H54 (cell line): Measurements from ENCODE around the gene GNB1.

Experiments used
- DNase-seq: peaks from one replicate; pipeline ENCODE4 v3.0.0; 2011; ENCODE audit warnings: low spot score, mixed read lengths; ENCODE audit not compliant: insufficient read length
- FAIRE-seq: peaks from 3 replicates; lab custom pipeline; 2011; peaks lifted over from hg19 to GRCh38; lab: Jason Lieb, UNC
- POLR2A ChIP-seq: IDR thresholded peaks from 2 replicates; pipeline ENCODE4 v1.6.1; 2011; ENCODE audit warnings: low read depth, mild to moderate bottlenecking, low read length

Gene GNB1

GRCh38 chr1:1919304-1920056 is 28.6 kb upstream of the GNB1 start:
- DNase-seq = peak; percentile 87
- peak; percentile 66 for FAIRE-seq
- no peak for TF ChIP-seq POLR2A

DNA sequence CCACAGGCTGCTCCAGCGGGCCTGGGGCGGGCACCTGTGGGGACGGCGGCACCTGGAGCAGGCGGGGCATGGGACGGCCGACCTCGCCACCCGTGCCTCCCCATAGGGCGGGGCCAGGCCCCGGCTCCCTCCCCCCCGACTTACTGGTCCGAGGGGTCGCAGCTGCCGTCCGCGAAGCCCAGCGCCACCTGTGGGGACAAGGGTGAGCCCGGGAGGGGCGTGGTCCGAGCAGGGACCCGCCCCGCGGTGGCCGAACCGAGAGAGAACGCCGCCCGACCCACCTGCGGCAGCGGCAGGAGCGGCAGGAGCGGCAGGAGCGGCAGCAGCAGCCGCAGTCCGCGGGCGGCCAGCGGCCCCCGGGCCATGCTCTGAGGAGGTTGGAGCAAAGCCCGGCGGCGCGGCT is 28.0 kb upstream of the GNB1 start, which contains the start of gene TMEM52:
TMEM52 (minus strand) TSS at position 379 of the 403 bp plus-strand sequence; CDS start at position 365, 14 bp downstream.
- peak; percentile 35 for DNase-seq
- TF ChIP-seq POLR2A = no peak
- no peak for FAIRE-seq

GRCh38 chr1:1917995-1918900 is 27.4 kb upstream of the GNB1 start:
- FAIRE-seq = no peak
- no peak for TF ChIP-seq POLR2A

DNA sequence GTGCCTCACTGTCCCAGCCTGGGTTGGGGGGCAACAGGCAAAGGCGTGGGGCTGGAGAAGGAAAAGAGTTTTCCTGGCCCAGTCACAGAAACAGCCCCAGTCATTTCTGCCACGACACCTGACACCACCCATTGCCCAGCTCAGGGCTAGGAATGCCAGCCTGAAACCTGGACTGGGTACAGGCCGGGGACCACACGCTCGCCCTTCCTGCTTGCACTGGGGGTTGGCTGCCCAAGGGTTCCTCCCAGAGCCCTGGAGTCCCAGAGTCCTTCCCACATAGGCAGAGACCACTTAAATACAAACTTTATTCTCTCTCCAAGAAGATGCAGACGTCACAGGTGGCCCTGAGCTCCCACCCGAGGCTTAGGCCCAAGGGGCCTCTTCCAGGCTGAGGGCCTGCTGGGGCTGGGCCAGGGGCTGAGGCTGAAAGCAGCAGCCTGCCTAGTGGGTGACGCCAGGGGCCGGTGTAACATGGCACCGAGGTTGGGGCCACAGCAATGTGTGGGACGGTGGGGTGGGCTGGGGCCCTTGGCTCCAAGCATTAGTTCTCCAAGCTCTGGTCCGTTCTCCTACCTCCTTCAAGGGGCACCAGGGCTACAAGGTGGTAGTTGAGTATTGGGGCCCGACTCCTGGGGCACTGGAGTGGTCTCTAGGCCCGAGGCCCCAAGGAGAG is 26.6 kb upstream of the GNB1 start:
- FAIRE-seq (no peak), DNase-seq (no peak)
- no peak for TF ChIP-seq POLR2A

More at GRCh38 chr1:1917995-1918900, 27.4 kb upstream of the GNB1 start:
- DNase-seq = no peak

GRCh38 chr1:1916851-1917251 is 26.0 kb upstream of the GNB1 start:
- FAIRE-seq = no peak
- DNase-seq = no peak
- TF ChIP-seq POLR2A = no peak

DNA sequence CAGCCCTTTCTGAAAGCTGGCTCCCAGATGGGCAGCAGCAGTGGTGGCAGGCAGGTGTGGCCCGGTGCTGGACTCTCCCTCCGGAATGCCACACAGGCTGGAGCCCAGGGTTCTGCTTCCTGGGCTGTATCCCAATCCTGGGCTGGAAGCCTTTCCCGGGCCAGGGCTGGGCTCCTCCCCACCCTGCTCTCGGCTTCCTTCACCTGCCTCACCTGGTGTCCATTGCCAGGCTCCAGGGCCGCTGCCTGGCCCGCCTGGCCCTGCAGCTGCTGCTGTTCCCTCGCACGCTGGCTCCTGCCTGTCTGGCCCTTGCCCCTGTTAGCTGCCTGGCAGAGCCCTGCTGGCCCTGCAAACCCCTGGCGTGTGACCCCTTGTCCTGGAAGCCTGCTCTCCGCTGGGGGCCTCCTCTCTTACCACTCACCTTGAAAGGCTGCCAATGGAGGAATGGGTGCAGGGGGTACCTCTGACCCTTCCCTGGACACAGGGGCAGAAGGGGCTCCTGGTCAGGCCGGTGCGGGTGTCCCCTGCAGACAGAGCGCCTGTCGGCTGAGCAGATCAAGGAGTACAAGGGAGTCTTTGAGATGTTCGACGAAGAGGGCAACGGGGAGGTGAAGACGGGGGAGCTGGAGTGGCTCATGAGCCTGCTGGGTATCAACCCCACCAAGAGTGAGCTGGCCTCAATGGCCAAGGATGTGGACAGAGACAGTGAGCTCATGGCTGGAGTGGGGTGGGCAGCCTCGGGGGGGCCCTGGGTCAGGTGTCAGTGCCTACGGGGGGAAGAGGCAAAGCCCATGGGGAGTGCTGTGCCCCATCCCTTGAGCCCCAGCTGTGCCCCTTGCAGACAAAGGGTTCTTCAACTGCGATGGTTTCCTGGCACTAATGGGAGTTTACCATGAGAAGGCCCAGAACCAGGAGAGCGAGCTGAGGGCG is 25.3 kb upstream of the GNB1 start:
- DNase-seq (no peak), FAIRE-seq (no peak)
- TF ChIP-seq POLR2A = no peak

GRCh38 chr1:1914971-1915692 is 24.2 kb upstream of the GNB1 start, which contains the start of gene CALML6:
Gene CALML6, plus strand, starts transcription at chr1:1915260. Its CDS starts 21 bp downstream, at chr1:1915281.
- FAIRE-seq (no peak), DNase-seq (no peak)
- TF ChIP-seq POLR2A = no peak

DNA sequence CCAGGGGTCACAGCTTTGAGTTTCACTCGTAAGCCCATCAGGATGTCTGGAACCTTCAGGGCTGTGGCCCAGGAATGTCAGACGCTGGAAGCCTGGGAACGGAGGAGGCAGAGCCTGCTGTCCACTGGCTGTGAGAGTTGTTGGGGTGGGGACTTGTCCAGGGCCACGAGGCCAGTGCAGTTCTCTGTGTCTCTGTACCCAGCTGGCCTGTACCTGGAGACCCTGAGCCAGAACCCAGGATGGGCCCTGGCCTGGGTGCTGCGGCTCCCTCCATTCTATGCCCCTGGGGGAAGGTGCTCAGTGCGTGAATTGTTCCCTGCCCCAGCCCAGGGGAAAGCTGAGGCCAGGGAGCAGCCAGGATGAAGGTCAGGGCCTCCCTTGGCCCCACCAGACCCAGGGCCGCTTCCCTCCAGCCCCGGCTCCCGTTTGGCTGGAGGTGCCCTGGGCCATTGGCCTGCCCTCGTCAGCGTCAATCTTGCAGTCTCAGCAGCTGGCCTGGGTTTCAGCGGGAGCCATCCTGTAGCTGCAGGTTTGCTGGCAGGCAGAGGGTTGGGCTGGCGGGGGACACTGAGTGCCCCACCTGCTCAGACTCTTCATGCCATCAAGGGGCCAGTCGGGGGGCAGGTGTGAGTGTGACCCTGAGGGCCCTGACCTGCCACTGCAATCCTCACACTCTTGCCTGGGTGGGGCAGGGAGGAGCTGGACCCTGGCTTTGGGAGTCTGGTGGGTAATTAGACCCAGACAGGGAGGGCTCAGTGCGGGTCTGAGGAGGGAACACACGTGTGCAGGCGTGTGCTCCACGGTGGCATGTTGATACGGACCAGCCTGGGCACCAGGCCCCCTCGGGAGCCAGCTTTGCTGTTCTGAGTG is 23.4 kb upstream of the GNB1 start:
- FAIRE-seq = no peak

DNA sequence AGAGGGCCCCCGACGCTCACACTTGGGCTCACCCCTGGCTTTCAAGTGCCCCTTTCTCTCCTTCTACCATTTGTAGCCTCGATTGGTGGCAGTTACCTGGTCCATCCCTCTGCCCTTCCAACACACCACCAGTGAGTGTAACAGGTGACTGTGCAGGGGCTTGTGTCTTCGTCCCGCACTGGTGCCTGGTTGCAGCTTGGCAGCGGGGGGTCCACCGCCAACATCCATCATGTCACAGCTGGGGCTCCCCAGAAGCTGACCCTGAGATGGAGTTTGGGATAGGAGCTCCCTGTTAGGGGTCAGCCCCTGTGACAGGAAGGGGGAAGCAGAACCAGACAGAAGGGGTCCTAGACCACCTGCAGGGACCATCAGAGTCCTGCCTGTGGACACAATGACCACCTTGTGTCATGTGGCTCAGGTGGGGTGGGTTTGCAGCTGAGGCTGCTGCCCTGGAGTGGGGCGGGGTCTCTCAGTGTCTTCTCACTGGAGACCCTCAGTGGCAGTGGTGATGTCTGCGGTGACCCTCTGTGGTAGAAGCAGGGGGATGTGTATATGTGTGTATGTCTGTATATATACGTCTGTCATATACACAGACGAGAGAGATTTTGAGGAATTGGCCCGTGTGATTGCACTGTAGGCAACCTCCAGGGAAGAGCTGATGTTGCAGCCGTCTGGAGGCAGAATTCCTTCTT is 20.6 kb upstream of the GNB1 start:
- TF ChIP-seq POLR2A = no peak
- no peak for DNase-seq
- no peak for FAIRE-seq

More for the DNA sequence above, 23.4 kb upstream of the GNB1 start:
- no peak for TF ChIP-seq POLR2A
- DNase-seq = no peak

GRCh38 chr1:1910651-1911331 is 19.9 kb upstream of the GNB1 start:
- no peak for TF ChIP-seq POLR2A
- DNase-seq (no peak), FAIRE-seq (no peak)
